Activated T-helper 17 cell treated with anti-CD3 and anti-CD28 coated beads, Interleukin-2, amount 50 U/mL, for 72 hours (primary cell): ENCODE data around the gene NPR1. TPM values are rescaled to one million over a fixed set of nuclear protein-coding genes. Genes with fewer than 3 reads are reported as not detected.

Experiments used
- ATAC-seq: fragments of 150-1000 bp; cut with Tn5 transposase; replicated peaks from 2 replicates; pipeline ENCODE4 v1.10.0; 2021; ENCODE audit warnings: mild to moderate bottlenecking, moderate library complexity
- H3K27ac Mint-ChIP-seq: one replicate; pipeline ENCODE4 v1.8.0; 2022; ENCODE audit warnings: mixed read lengths
- H3K27me3 Mint-ChIP-seq: one replicate; pipeline ENCODE4 v1.8.0; 2022; ENCODE audit warnings: mixed read lengths
- H3K36me3 Mint-ChIP-seq: one replicate; pipeline ENCODE4 v1.8.0; 2022; ENCODE audit warnings: low read depth, mild to moderate bottlenecking, mixed read lengths
- H3K4me1 Mint-ChIP-seq: one replicate; pipeline ENCODE4 v1.8.0; 2022; ENCODE audit warnings: mixed read lengths
- H3K4me3 Mint-ChIP-seq: one replicate; pipeline ENCODE4 v1.8.0; 2022; ENCODE audit warnings: mild to moderate bottlenecking, mixed read lengths
- H3K9me3 Mint-ChIP-seq: one replicate; pipeline ENCODE4 v1.8.0; 2022; ENCODE audit warnings: mixed read lengths
- total RNA-seq, 2 donors: library from RNA; stranded (reverse); gene quantifications; one replicate each; pipeline ENCODE4 v1.2.3, GENCODE V29; 2022

NPR1 gene
- total RNA-seq, 2 donors from 2014 or later: 0.19 TPM; not detected in 1

DNA sequence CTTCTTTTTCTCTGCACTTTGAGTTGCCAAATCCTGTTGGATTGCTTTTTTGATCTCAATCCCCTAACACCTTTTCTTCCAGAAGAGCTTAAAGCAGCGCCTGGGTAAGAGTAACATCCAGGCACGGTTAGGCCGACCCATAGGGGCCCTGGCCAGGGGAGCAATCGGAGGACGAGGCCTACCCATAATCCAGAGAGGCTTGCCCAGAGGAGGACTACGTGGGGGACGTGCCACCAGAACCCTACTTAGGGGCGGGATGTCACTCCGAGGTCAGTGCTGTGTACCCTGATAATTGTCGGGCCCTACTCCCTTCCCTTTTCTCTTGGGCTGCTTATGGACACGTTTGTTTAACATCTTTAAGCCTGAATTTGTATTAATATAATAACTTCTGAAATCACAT is 36.3 kb upstream of the NPR1 start:
- peaks cover 22% of the 10 kb centered on the region for H3K4me1 Mint-ChIP-seq
- H3K4me3 Mint-ChIP-seq: no peak overlapping the region
- H3K27me3 Mint-ChIP-seq: no peaks in the 10 kb centered on the region
- no peak for ATAC-seq
- peak overlapping the region; percentile 33 for H3K27ac Mint-ChIP-seq
- no peaks in the 10 kb centered on the region for H3K9me3 Mint-ChIP-seq
- H3K36me3 Mint-ChIP-seq: peaks cover 100% of the 10 kb centered on the region

DNA sequence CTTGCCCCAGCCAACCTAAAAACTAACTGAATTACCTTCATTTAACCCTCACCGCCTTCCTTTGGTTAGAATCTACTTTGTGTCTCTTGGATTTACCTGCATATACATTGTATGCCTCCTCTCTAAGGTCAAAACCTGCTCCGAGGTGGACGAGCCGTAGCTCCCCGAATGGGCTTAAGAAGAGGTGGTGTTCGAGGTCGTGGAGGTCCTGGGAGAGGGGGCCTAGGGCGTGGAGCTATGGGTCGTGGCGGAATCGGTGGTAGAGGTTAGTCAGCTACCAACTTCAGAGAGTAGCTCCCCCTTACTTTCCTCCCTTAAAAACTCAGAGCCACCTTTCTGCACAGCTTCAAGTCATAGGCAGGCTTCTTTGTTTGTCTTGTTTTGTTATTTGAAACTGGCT is 35.4 kb upstream of the NPR1 start:
- no peaks in the 10 kb centered on the region for H3K27me3 Mint-ChIP-seq
- no peak overlapping the region for H3K4me3 Mint-ChIP-seq
- H3K4me1 Mint-ChIP-seq: peaks cover 21% of the 10 kb centered on the region
- H3K27ac Mint-ChIP-seq: peak overlapping the region; percentile 80
- ATAC-seq: no peak
- H3K9me3 Mint-ChIP-seq: no peaks in the 10 kb centered on the region
- peaks cover 99% of the 10 kb centered on the region for H3K36me3 Mint-ChIP-seq

DNA sequence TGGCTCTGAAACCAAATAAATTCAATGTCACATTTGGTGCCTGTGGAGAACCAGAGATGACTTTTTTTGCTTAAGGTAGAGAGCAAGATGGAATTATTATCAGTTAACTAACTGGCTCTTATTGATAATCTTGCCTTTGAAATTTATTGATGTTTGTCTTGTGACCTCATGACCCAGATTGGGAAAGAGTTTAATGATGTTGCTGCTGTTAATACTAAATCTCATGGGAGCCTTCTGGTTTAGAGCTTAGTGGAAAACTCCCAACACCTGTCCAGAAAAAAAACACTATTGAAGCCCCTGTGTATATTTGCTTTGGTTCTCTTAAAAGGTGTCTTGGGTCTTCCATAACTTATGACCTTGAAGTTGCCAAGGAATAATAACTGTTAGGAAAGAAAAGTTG is 34.7 kb upstream of the NPR1 start:
- no peak for ATAC-seq
- Mint-ChIP-seq H3K27me3 (no peaks in the 10 kb centered on the region), H3K9me3 (no peaks in the 10 kb centered on the region), H3K36me3 (peaks cover 92% of the 10 kb centered on the region), H3K4me1 (peaks cover 21% of the 10 kb centered on the region), H3K27ac (peak overlapping the region; percentile 80), H3K4me3 (no peak overlapping the region)

DNA sequence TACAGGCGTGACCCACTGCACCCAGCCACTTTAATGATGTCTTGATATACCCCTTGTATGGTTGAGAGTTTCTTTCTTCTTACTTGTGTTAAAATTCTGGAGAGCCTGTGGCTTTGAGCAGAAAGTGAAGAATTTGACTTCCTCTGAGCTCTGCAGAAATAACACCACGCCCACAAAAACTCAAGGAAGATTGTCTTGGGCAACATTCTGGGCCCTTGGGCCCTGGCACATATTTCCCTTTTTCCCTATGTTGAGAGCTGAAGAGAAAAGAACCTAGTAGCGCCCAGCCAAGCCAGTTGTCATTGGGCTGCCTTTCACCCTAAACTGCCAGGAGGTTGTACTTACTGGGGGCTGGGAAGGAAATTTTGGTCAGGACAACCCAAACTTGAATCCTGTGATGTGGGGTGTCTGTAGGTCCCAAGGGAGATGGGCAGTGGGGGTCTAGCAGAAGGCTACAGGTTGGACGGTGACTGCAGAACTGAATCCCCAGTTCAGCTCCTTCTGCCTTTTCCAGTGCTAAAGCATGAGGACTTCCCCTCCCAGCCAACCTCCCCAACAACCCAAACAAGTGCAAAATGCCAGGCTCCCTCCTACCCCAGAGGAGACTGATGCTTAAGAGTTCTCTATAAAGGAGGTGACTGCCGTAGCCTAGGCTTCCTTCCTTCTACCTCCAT is 31.7 kb upstream of the NPR1 start:
- Mint-ChIP-seq H3K36me3 (peaks cover 62% of the 10 kb centered on the region), H3K27me3 (no peaks in the 10 kb centered on the region), H3K9me3 (no peaks in the 10 kb centered on the region), H3K4me3 (no peak overlapping the region), H3K4me1 (peaks cover 22% of the 10 kb centered on the region), H3K27ac (peak overlapping the region; percentile 32)
- ATAC-seq: no peak

DNA sequence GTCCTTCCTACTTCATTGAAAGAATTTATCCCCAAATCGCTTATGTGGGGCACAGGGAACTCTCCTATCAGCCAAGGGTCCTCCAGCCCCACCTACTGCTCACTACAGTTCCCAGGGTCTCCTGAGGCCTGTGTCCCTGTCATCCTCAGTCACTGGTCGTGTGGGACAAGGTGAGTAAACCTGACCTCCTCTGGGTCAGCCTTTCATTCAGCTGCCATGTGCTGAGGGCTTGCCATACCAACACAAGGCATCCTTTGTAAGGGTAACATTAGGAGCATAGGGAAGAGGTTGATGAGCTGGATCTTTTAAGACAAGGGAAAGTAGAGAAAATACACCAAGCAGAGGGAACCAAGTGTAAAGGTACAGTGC is 31.2 kb upstream of the NPR1 start:
- H3K4me3 Mint-ChIP-seq: no peak overlapping the region
- H3K4me1 Mint-ChIP-seq: peaks cover 22% of the 10 kb centered on the region
- H3K27me3 Mint-ChIP-seq: no peaks in the 10 kb centered on the region
- ATAC-seq: no peak
- H3K27ac Mint-ChIP-seq: peak overlapping the region; percentile 32
- no peaks in the 10 kb centered on the region for H3K9me3 Mint-ChIP-seq
- H3K36me3 Mint-ChIP-seq: peaks cover 57% of the 10 kb centered on the region

DNA sequence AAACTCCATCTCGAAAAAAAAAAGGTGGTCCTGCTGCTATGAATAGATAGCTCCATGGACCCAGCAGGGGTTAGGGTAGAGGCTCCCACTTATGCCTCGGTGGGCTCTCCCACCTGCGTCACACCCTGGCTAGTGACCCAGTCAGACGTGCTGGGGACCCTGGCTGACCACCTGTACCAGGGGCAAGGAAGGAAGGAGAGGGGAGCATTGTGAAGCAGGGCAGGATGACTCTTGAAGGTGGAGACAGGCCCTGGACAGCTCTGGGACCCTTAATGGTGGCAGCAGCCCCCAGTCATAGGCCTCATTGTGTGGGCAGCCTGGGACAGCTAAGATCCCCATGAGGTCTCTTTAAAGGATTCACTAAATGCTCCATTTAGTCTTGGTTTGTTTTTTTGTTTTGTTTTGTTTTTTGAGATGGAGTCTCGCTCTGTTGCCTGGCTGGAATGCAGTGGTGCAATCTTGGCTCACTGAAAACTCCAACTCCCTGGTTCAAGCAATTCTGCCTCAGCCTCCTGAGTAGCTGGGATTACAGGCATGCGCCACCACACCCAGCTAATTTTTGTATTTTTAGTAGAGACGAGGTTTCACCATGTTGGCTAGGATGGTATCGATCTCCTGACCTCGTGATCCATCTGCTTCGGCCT is 30.4 kb upstream of the NPR1 start:
- Mint-ChIP-seq H3K9me3 (no peaks in the 10 kb centered on the region), H3K4me3 (no peak overlapping the region), H3K27me3 (no peaks in the 10 kb centered on the region), H3K27ac (peak overlapping the region; percentile 58), H3K36me3 (peaks cover 49% of the 10 kb centered on the region), H3K4me1 (peaks cover 18% of the 10 kb centered on the region)
- ATAC-seq: no peak

DNA sequence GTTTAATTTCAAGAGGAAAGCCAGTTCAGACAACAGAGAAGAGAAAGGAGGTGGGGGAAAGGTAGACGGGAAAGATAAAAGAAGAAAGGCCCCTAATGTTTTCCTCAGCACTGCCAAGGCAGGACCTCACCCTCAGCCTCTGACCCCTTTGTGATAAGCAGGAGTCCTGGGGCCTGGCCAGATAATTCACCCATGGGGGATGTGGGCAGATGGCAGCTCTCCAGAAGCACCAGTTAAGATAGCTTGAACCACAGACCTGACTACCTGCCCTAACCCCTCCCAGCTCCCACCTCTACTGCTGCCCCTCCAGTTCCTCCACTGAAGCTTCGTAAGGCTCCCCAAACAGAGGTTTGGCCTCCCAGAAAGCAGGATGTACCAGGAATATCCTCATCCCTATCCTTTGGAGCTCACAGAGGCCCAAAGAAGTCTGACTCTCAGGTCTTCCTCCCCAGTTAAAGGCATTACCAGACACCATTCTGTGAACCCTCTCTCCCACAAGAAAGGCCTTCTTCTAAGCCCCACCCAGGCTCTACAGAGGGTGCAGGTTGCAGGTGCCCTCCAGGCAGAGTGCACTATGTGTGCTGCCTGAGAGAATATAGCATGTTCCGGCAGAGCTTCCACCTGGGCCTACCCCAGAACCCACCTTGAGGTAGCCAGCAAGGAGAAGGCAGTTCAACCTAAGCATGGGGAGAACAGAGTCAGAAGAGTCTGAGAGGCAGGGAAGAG is 29.2 kb upstream of the NPR1 start:
- H3K27me3 Mint-ChIP-seq: no peaks in the 10 kb centered on the region
- peak overlapping the region; percentile 58 for H3K27ac Mint-ChIP-seq
- ATAC-seq: peak; percentile 24
- H3K9me3 Mint-ChIP-seq: no peaks in the 10 kb centered on the region
- H3K4me3 Mint-ChIP-seq: no peak overlapping the region
- H3K4me1 Mint-ChIP-seq: peaks cover 9% of the 10 kb centered on the region
- H3K36me3 Mint-ChIP-seq: peaks cover 37% of the 10 kb centered on the region

DNA sequence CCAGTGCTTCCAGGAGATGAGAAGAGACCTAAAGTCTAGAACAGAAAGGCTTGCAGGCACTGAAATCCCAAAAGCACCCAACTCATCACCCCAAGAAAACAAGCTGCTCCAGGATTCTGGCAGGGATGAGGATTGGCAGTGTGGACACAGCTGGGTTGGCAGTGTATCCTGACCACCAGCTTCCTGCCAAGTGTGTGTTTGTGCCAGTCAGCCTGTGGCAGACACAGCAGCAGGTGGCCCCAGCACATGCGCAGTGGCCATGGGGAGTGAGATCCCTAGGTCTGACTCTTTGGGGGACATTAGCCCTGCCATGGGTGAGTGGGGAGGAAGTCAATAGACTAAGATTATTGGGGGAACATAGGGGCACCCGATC is 28.6 kb upstream of the NPR1 start:
- Mint-ChIP-seq H3K27ac (peak overlapping the region; percentile 58), H3K9me3 (no peaks in the 10 kb centered on the region), H3K4me1 (peaks cover 9% of the 10 kb centered on the region), H3K36me3 (peaks cover 31% of the 10 kb centered on the region), H3K4me3 (no peak overlapping the region), H3K27me3 (no peaks in the 10 kb centered on the region)
- peak; percentile 31 for ATAC-seq

DNA sequence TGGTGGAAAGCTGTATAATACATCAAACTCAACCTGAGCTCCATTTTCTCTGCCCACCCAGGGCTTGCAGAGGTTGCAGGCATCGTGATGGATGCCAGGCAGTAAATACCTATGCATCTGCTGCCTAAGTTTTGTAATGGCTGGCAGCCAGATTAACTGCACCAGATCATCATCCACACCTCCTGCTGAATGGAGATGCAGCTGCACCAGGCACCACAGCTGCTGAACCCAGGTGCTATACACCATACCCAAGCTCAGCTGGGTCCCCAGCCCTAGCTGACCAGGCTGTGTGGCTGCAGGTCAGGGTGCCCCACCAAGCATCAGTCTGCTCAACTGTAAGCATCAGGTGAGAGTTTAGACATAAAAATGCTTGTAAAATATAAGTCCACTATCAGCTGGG is 26.7 kb upstream of the NPR1 start:
- ATAC-seq: no peak
- H3K27ac Mint-ChIP-seq: no peak overlapping the region
- no peaks in the 10 kb centered on the region for H3K9me3 Mint-ChIP-seq
- H3K4me3 Mint-ChIP-seq: no peak overlapping the region
- no peaks in the 10 kb centered on the region for H3K27me3 Mint-ChIP-seq
- H3K36me3 Mint-ChIP-seq: peaks cover 12% of the 10 kb centered on the region
- H3K4me1 Mint-ChIP-seq: peaks cover 5% of the 10 kb centered on the region

DNA sequence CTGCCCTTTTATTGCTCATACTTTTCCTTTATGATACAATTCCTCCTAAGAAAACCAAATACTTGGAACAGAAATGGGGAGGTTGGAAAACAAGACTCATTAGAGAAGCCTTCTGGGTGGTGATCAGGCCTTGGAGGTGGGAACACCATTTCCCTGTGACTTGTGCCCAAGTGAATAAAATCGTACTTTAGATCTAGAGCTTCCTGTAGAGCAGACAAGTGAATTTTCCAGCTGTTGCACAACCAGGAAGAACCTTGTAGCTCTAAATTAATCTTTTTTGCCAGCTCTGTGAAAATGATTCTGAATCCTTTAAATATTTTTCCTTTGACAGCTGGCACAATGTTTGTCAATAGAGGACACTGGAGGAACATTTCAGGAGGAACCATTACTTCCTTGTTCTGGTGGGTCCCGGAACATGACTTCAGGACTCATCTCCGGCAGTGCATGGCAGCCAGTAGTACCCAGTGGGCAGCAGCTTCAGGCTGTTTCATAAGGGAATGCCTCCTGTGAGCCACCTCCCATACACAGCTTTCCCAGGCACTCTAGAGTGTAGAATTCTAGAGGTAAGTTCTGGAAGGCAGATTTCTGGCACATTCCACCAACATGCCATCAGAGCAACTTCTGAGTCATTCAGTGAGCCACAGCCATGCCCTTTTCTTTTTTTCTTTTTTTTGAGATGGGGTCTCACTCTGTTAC is 25.5 kb upstream of the NPR1 start:
- no peak overlapping the region for H3K4me3 Mint-ChIP-seq
- no peaks in the 10 kb centered on the region for H3K27me3 Mint-ChIP-seq
- H3K9me3 Mint-ChIP-seq: no peaks in the 10 kb centered on the region
- H3K36me3 Mint-ChIP-seq: peaks cover under 1% of the 10 kb centered on the region
- H3K27ac Mint-ChIP-seq: no peak overlapping the region
- peaks cover 5% of the 10 kb centered on the region for H3K4me1 Mint-ChIP-seq
- no peak for ATAC-seq

DNA sequence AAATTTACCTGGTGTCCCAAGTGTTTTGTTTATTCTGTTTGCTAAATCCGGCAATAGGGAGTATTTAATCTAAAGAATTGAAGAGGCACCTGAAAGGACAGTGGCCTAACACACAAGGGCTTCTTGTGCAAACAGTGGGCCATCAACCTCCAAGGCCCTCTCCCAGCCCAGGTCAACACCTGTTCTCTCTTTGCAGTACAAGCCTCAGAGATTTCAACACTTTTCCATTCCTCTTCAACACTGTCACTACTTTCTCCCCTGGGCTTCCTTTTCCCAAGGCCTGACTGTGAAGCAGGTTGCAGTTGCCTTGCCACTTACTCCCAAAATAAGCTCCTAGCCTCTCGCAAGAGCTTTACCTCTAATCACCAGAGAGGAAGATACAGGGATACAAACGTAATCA is 23.2 kb upstream of the NPR1 start:
- ATAC-seq: no peak
- Mint-ChIP-seq H3K27me3 (no peaks in the 10 kb centered on the region), H3K4me3 (no peak overlapping the region), H3K4me1 (no peaks in the 10 kb centered on the region), H3K27ac (no peak overlapping the region), H3K36me3 (peaks cover 16% of the 10 kb centered on the region), H3K9me3 (no peaks in the 10 kb centered on the region)

DNA sequence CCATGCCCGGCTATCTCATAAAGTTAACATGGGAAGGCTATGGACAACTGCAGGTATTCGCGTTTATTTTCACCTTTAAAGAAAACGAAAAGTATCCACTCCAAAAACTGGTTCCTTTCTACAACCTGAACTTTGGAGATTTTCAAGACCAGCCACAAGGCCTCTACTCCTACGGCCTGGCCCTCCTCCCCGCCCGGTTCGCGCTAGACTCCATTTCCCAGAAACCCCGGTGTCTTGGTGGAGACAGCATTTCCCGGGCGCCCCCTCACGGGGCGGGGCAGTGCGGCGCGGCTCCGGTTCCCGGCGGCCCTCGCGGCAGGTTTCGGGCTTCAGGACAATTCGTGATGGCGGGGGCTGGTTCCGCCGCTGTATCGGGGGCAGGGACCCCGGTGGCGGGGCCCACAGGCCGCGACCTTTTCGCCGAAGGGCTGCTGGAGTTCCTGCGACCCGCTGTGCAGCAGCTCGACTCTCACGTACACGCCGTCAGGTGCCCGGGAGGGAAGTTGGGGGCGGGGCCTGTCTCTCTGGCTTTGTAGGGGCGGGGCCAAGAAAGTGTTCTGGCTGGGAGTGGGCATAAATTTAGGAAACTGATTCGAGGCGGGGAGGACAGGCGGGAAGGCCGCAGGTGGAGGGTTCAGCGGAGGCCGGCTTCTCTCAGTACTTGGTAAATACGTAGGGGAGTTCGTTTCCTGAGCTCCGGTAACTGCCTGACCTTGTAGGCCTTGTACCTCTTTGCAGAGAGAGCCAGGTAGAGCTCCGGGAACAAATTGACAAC is 19.9 kb upstream of the NPR1 start, which contains the start of gene SNAPIN:
Gene SNAPIN, plus strand, starts transcription at position 304 of the 775 bp plus-strand sequence. Its CDS starts 41 bp downstream, at position 345.
- H3K36me3 Mint-ChIP-seq: peaks cover 16% of the 10 kb centered on the region
- no peaks in the 10 kb centered on the region for H3K4me1 Mint-ChIP-seq
- peak within 1 kb of the TSS; percentile 94 for H3K27ac Mint-ChIP-seq
- peak within 1 kb of the TSS; percentile 91 for H3K4me3 Mint-ChIP-seq
- H3K27me3 Mint-ChIP-seq: no peaks in the 10 kb centered on the region
- no peaks in the 10 kb centered on the region for H3K9me3 Mint-ChIP-seq
- peak; percentile 95 for ATAC-seq

DNA sequence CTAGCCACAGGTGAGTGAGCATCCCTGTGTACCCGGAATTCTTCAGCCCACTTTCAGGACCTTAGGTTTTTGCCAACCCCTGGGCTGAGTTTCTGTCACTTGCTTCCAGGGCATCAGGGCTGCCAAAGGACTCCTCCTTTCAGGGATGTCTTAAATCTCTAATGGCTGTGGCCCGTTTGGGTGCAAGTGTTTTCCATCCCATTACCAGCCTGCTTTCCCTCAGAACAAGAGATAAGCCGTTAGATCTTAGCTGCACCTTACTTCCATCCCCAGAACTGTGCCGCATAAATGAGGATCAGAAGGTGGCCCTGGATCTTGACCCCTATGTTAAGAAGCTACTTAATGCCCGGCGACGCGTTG is 19.3 kb upstream of the NPR1 start:
- no peak for ATAC-seq
- Mint-ChIP-seq H3K36me3 (peaks cover 16% of the 10 kb centered on the region), H3K4me1 (no peaks in the 10 kb centered on the region), H3K27me3 (no peaks in the 10 kb centered on the region), H3K4me3 (peak overlapping the region; percentile 91), H3K9me3 (no peaks in the 10 kb centered on the region), H3K27ac (peak overlapping the region; percentile 94)

DNA sequence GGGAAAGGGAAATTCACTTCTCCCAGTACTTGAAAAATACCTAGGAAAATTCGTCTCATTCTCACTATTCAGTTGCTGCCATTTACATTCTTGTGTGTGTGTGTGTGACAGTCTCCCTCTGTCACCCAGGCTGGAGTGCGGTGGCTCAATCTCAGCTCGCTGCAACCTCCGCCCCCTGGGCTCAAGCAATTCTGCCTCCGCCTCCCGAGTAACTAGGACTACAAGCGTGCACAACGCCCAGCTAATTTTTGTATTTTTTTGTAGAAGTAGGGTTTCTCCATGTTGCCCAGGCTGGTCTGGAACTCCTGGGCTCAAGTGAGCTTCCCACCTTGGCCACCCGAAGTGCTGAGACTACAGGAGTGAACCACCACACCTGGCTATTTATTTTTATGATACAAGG is 18.8 kb upstream of the NPR1 start:
- Mint-ChIP-seq H3K27ac (peak overlapping the region; percentile 94), H3K36me3 (peaks cover 16% of the 10 kb centered on the region), H3K27me3 (no peaks in the 10 kb centered on the region), H3K9me3 (no peaks in the 10 kb centered on the region), H3K4me1 (no peaks in the 10 kb centered on the region), H3K4me3 (peak overlapping the region; percentile 91)
- ATAC-seq: no peak
